ENCODE measurements around the gene GALNT6.

GALNT6 gene

DNA sequence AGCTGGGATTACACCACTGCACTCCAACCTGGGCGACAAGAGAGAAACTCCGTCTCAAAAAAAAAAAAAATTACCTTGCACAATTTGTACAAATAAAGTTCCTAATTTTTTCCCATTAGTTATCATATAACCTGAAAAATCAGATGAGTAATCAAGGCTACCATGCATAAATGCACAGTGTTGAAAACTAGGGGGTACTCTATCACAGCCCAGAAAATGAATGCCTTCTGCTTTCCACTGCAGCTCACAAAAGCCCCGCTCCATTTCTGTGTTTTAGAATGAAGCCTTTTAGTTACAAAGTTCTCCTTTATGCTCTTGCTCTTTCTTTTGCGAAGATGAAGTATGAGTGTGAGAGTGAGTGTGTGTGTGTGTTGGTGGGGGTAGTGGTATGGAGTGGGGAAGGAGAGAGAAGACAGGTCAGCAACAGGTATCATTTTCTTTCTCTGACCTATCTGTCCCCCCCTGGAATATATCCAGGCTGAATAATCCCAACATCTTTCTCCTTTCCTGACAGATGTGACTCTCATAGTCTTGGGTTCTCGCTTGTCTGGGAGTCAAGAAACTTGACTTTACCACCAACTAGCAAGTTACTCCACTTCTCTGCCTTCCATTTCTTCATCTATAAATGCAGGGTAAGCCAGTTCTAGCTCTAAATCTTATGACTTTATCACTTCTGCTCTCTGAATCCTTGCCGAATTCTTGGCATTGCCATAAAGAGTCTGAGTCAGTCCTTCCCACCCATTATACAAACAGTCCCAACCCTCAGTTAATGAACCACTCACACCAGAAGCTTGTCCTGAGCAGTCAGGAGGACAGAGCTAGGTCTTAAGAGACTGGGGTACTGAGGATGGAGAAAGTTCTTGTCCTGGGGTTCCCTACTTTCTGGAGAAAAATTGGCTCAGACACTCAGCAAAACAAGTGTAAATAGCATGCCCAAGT, 83.3 kb downstream of the GALNT6 start:
- H3K4me3 ChIP-seq (replicated peaks in 1 of 2; ENCODE audit: low read depth in 2 of 2, low read length in 2 of 2), result no peak overlapping the region
- TF ChIP-seq, protein P1, sequence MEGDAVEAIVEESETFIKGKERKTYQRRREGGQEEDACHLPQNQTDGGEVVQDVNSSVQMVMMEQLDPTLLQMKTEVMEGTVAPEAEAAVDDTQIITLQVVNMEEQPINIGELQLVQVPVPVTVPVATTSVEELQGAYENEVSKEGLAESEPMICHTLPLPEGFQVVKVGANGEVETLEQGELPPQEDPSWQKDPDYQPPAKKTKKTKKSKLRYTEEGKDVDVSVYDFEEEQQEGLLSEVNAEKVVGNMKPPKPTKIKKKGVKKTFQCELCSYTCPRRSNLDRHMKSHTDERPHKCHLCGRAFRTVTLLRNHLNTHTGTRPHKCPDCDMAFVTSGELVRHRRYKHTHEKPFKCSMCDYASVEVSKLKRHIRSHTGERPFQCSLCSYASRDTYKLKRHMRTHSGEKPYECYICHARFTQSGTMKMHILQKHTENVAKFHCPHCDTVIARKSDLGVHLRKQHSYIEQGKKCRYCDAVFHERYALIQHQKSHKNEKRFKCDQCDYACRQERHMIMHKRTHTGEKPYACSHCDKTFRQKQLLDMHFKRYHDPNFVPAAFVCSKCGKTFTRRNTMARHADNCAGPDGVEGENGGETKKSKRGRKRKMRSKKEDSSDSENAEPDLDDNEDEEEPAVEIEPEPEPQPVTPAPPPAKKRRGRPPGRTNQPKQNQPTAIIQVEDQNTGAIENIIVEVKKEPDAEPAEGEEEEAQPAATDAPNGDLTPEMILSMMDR (IDR thresholded peaks at IDR 0.05; ENCODE audit: low read depth, low read length), result no peak
- peak; percentile 71 to 85 for DNase-seq (ENCODE audit: low read depth in 2 of 2)

DNA sequence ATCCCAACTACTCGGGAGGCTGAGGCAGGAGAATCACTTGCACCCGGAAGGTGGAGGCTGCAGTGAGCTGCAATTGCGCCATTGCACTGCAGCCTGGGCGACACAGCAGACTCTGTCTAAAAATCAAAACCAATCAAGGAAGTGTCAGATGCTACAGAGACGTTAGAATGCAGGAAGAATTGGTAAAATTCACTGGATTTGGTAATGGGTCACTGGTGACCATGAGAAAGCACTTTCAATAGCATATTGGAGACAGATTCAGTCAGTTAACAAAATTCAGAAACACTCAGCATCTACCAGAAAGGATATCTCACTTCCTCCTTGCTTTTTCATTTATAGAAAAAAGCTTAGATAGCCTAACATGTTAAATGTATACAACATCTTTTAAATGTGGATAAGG, 84.7 kb downstream of the GALNT6 start:
- TF ChIP-seq, protein P1 (IDR thresholded peaks at IDR 0.05; ENCODE audit: low read depth, low read length), result no peak
- no peak overlapping the region for H3K4me3 ChIP-seq (replicated peaks in 1 of 2; ENCODE audit: low read depth in 2 of 2, low read length in 2 of 2)
- no peak for DNase-seq (ENCODE audit: low read depth in 2 of 2)
